HCT116 (cell line): ENCODE data around the gene SOCS1. TPM values are rescaled to one million over a fixed set of nuclear protein-coding genes. Genes with fewer than 3 reads are reported as not detected.

Experiments used
- ATAC-seq: fragments of 200-7000 bp; cut with Tn5 transposase; 2 replicates; pipeline ENCODE4 v1.9.1; 2020; ENCODE audit warnings: mild to moderate bottlenecking, moderate library complexity
- BruUV-seq: library from RNA; stranded (reverse); fragments of 400-500 nt; replicated peaks from 2 replicates; lab custom pipeline; 2021; lab: Mats Ljungman, UMichigan
- CTCF ChIA-PET: fragments of 300-600 bp; sonication (Branson Sonifier 250); formaldehyde crosslinking; loops from one replicate; lab custom pipeline; 2021; ENCODE audit warnings: antibody characterized with exemption; lab: Charles Lee
- POLR2A ChIA-PET: fragments of 300-600, 350-600 bp; sonication (Branson Sonifier 250); formaldehyde crosslinking; loops from one replicate; lab custom pipeline; 2021; ENCODE audit warnings: antibody characterized with exemption; lab: Charles Lee
- RAD21 ChIA-PET, 2 experiments: fragments of 300-600 bp; sonication (Branson Sonifier 250); formaldehyde crosslinking; loops; one replicate each; lab custom pipeline; 2023; ENCODE audit warnings: low total read pairs in 2 of 2; ENCODE audit not compliant: uncharacterized antibody in 2 of 2, unreplicated experiment in 2 of 2, low non-redundant PET in 1 of 2; lab: Charles Lee
- DNase-seq: peaks from one replicate; pipeline ENCODE4 v3.0.0-alpha.2; 2010; ENCODE audit warnings: low read depth, low spot score
- H2AFZ ChIP-seq: fragments of 200-600 bp; shearing (Covaris generic), sonication (generic); 2 replicates; pipeline ENCODE4 v1.6.1; 2017; ENCODE audit warnings: low read depth, mixed run types, mixed read lengths, antibody characterized with exemption, low read length; ENCODE audit not compliant: poor library complexity, severe bottlenecking
- H3K27ac ChIP-seq: 2 replicates; pipeline ENCODE4 v1.5.1; 2012; ENCODE audit warnings: low read depth, low read length
- H3K27me3 ChIP-seq: fragments of 200-600 bp; sonication (generic); 2 replicates; pipeline ENCODE4 v1.6.1; 2016; ENCODE audit warnings: mixed run types, low read length, mixed read lengths; ENCODE audit not compliant: insufficient read depth
- H3K36me3 ChIP-seq, 2 experiments: fragments of 200-500 bp in 1 of 2; fragments of 200-600 bp in 1 of 2; sonication (Bioruptor generic) in 1 of 2; sonication (generic) in 1 of 2; 2 replicates each; pipeline versions ENCODE4 v1.5.1 to v1.6.1; 2014 to 2016; ENCODE audit warnings: low read length in 2 of 2, inconsistent platforms in 1 of 2, mixed read lengths in 1 of 2, mixed run types in 1 of 2; ENCODE audit not compliant: insufficient read depth in 2 of 2, control insufficient read depth in 1 of 2
- H3K4me1 ChIP-seq, 2 experiments: fragments of 200-600 bp in 1 of 2; sonication (generic) in 1 of 2; 2 replicates each; pipeline versions ENCODE4 v1.5.1 to v1.6.1; 2012 to 2017; ENCODE audit warnings: low read length in 2 of 2, inconsistent platforms in 1 of 2, mild to moderate bottlenecking in 1 of 2, mixed read lengths in 1 of 2, mixed run types in 1 of 2, moderate library complexity in 1 of 2; ENCODE audit not compliant: insufficient read depth in 2 of 2, control insufficient read depth in 1 of 2
- H3K4me2 ChIP-seq: fragments of 200-600 bp; sonication (generic); 2 replicates; pipeline ENCODE4 v1.6.1; 2017; ENCODE audit warnings: mixed run types, low read length, mixed read lengths
- H3K4me3 ChIP-seq, 2 experiments: fragments of 200-600 bp in 1 of 2; sonication (generic) in 1 of 2; replicated peaks in 1 of 2; 2 replicates each; pipeline ENCODE4 v1.5.1; 2011 to 2016; ENCODE audit warnings: low read length in 2 of 2, control low read depth in 1 of 2, low read depth in 1 of 2, mild to moderate bottlenecking in 1 of 2, mixed read lengths in 1 of 2, mixed run types in 1 of 2
- H3K79me2 ChIP-seq: fragments of 200-600 bp; sonication (generic); 2 replicates; pipeline ENCODE4 v1.6.1; 2017; ENCODE audit warnings: mild to moderate bottlenecking, mixed run types, low read length, moderate library complexity, mixed read lengths; ENCODE audit not compliant: insufficient read depth
- H3K9ac ChIP-seq: fragments of 200-600 bp; sonication (generic); 2 replicates; pipeline ENCODE4 v1.6.1; 2016; ENCODE audit warnings: low read length, mixed read lengths
- H3K9me2 ChIP-seq: fragments of 200-600 bp; sonication (generic), shearing (Covaris generic); 2 replicates; pipeline ENCODE4 v1.6.1; 2017; ENCODE audit warnings: mixed run types, mild to moderate bottlenecking, moderate library complexity; ENCODE audit not compliant: insufficient read depth
- H3K9me3 ChIP-seq, 2 experiments: fragments of 200-500 bp in 1 of 2; fragments of 200-600 bp in 1 of 2; sonication (Bioruptor generic) in 1 of 2; sonication (generic) in 1 of 2; 2 replicates each; pipeline ENCODE4 v1.6.1; 2014 to 2017; ENCODE audit warnings: low read length in 2 of 2, mixed read lengths in 2 of 2, inconsistent platforms in 1 of 2, low read depth in 1 of 2, mild to moderate bottlenecking in 1 of 2, mixed run types in 1 of 2, moderate library complexity in 1 of 2; ENCODE audit not compliant: control insufficient read depth in 1 of 2, insufficient read depth in 1 of 2
- H4K20me1 ChIP-seq: fragments of 200-600 bp; sonication (generic), shearing (Covaris generic); 2 replicates; pipeline ENCODE4 v1.6.1; 2017; ENCODE audit warnings: mixed run types, mild to moderate bottlenecking, moderate library complexity; ENCODE audit not compliant: insufficient read depth
- CBX3 ChIP-seq: IDR thresholded peaks from 2 replicates; pipeline ENCODE4 v1.6.1; 2012; ENCODE audit warnings: low read depth
- CEBPB ChIP-seq: IDR thresholded peaks from 2 replicates; pipeline ENCODE4 v1.6.1; 2012; ENCODE audit warnings: low read depth
- ELF1 ChIP-seq: IDR thresholded peaks from 2 replicates; pipeline ENCODE4 v1.6.1; 2012; ENCODE audit warnings: low read depth, borderline replicate concordance
- EZH2 ChIP-seq: fragments of 200-600 bp; sonication (generic); IDR thresholded peaks from 2 replicates; pipeline ENCODE4 v1.6.1; 2017; ENCODE audit warnings: antibody characterized with exemption, mixed run types
- FOSL1 ChIP-seq: IDR thresholded peaks from 2 replicates; pipeline ENCODE4 v1.6.1; 2012; ENCODE audit warnings: low read depth
- POLR2A ChIP-seq: IDR thresholded peaks from 2 replicates; pipeline ENCODE4 v1.7.0; 2011; ENCODE audit warnings: borderline replicate concordance; ENCODE audit not compliant: insufficient read depth, insufficient read length; ENCODE audit errors: extremely low read depth
- POLR2AphosphoS5 ChIP-seq: IDR thresholded peaks from 2 replicates; pipeline ENCODE4 v1.6.1; 2011; ENCODE audit warnings: mild to moderate bottlenecking, low read depth, low read length, moderate library complexity
- RAD21 ChIP-seq: IDR thresholded peaks from 2 replicates; pipeline ENCODE4 v1.6.1; 2012; ENCODE audit warnings: low read depth, mild to moderate bottlenecking
- SIN3A ChIP-seq: IDR thresholded peaks from 2 replicates; pipeline ENCODE4 v1.6.1; 2012; ENCODE audit warnings: low read depth
- SP1 ChIP-seq: IDR thresholded peaks from 2 replicates; pipeline ENCODE4 v1.6.1; 2012; ENCODE audit warnings: low read depth
- SRF ChIP-seq: IDR thresholded peaks from 2 replicates; pipeline ENCODE4 v1.6.1; 2012; ENCODE audit warnings: low read depth
- TCF7L2 ChIP-seq: IDR thresholded peaks from 2 replicates; pipeline ENCODE4 v1.7.0; 2011; ENCODE audit warnings: borderline replicate concordance, inconsistent platforms; ENCODE audit not compliant: insufficient read depth, insufficient read length; ENCODE audit errors: extremely low read depth
- YY1 ChIP-seq: IDR thresholded peaks from 2 replicates; pipeline ENCODE4 v1.6.1; 2011; ENCODE audit warnings: low read length, low read depth, moderate library complexity, mild to moderate bottlenecking; ENCODE audit not compliant: insufficient replicate concordance; ENCODE audit errors: extremely low read depth
- ZFX ChIP-seq: fragments of 450-650 bp; IDR thresholded peaks from 2 replicates; pipeline ENCODE4 v1.6.1; 2017
- ZNF274 ChIP-seq: fragments of 200-500 bp; sonication (Bioruptor generic); IDR thresholded peaks from 2 replicates; pipeline ENCODE4 v1.6.1; 2014; ENCODE audit warnings: mild to moderate bottlenecking, low read depth, low read length, inconsistent platforms
- intact Hi-C: fragments of 100-400 bp; cut with micrococcal nuclease; formaldehyde crosslinking; loops from 2 replicates; pipeline ENCODE4 v1.10.0; 2022
- total RNA-seq: library from RNA; stranded (reverse); gene quantifications from one replicate; pipeline ENCODE4 v1.2.1, GENCODE V29; 2021; ENCODE audit not compliant: unreplicated experiment
- TF ChIP-seq, protein P1 (sequence below): IDR thresholded peaks from 2 replicates; pipeline ENCODE4 v1.6.1; 2012
- TF ChIP-seq, protein P2 (sequence below), 3 experiments: fragments of 200-600 bp in 1 of 3; sonication (generic) in 1 of 3; IDR thresholded peaks in 2 of 3; conservative IDR thresholded peaks in 1 of 3; 2 replicates each; pipeline ENCODE4 v1.5.1; 2012 to 2017; ENCODE audit warnings: low read depth in 2 of 3, low read length in 2 of 3, antibody characterized with exemption in 1 of 3, borderline replicate concordance in 1 of 3, control low read depth in 1 of 3, mild to moderate bottlenecking in 1 of 3, mixed read lengths in 1 of 3, mixed run types in 1 of 3, moderate library complexity in 1 of 3; ENCODE audit not compliant: insufficient read depth in 1 of 3
- TF ChIP-seq, protein P3 (sequence below): IDR thresholded peaks from 2 replicates; pipeline ENCODE4 v1.6.1; 2012; ENCODE audit warnings: low read depth
- TF ChIP-seq, protein P4 (sequence below): IDR thresholded peaks from 2 replicates; pipeline ENCODE4 v1.6.1; 2011; ENCODE audit warnings: mild to moderate bottlenecking, low read length, moderate library complexity; ENCODE audit not compliant: insufficient replicate concordance; ENCODE audit errors: extremely low read depth

SOCS1 gene
- total RNA-seq, 1 experiment from 2014 or later, result 4.9 TPM

DNA sequence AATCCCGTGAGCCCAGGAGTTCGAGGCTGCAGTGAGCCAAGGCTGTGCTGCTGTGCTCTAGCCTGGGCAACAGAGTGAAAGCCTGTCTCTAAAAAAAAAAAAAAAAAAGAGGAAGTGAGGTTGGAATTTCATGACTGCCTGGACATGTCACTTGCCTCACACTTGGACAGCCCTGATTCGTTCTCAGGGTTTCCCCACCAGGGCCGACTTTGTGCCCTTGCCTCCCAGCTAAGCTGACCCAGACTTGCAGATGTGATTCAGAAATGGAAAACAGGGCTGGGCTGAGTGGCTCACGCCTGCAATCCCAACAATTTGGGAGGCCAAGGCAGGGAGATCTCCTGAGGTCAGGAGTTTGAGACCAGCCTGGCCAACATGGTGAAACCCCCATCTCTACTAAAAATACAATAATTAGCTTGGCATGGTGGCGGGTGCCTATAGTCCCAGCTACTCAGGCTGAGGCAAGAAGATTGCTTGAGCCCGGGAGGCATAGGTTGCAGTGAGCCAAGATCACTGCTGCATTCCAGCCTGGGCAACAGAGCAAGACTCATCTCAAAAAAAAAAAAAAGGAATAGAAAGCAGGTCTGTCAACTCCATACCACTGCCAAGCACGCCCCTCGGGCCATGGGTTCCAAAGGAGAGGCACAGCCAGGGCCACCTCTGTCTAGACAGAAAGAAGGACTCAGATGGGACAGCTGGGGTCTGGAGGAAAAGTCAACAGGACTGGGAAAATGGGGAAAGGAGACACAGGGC, 46.9 kb downstream of the SOCS1 start:
- H3K9me3 ChIP-seq, result peaks cover 0 to 17% of the 10 kb centered on the region in 2 experiments; a peak in 1 of 4 replicates
- no peak overlapping the region for H3K9ac ChIP-seq
- no peaks in the 10 kb centered on the region for H4K20me1 ChIP-seq
- DNase-seq (no peak), ATAC-seq (no peak)
- RAD21 ChIA-PET, result no interaction called here
- no peaks in the 10 kb centered on the region for H3K36me3 ChIP-seq
- POLR2A ChIA-PET, result no interaction called here
- H3K4me2 ChIP-seq, result no peak overlapping the region
- H2AFZ ChIP-seq, result no peak overlapping the region
- H3K27me3 ChIP-seq, result no peaks in the 10 kb centered on the region
- peaks cover 0 to 7% of the 10 kb centered on the region in 2 experiments; a peak in 1 of 4 replicates for H3K4me1 ChIP-seq
- H3K79me2 ChIP-seq, result no peaks in the 10 kb centered on the region
- H3K27ac ChIP-seq, result no peak overlapping the region
- H3K4me3 ChIP-seq, result no peak overlapping the region
- no TSS peak for BruUV-seq
- CTCF ChIA-PET, result no interaction called here
- H3K9me2 ChIP-seq, result no peaks in the 10 kb centered on the region
- TF ChIP-seq ELF1, result no peak
- TF ChIP-seq, protein P1, sequence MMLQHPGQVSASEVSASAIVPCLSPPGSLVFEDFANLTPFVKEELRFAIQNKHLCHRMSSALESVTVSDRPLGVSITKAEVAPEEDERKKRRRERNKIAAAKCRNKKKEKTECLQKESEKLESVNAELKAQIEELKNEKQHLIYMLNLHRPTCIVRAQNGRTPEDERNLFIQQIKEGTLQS, result no peak
- TF ChIP-seq CEBPB, result no peak
- TF ChIP-seq, protein P2, sequence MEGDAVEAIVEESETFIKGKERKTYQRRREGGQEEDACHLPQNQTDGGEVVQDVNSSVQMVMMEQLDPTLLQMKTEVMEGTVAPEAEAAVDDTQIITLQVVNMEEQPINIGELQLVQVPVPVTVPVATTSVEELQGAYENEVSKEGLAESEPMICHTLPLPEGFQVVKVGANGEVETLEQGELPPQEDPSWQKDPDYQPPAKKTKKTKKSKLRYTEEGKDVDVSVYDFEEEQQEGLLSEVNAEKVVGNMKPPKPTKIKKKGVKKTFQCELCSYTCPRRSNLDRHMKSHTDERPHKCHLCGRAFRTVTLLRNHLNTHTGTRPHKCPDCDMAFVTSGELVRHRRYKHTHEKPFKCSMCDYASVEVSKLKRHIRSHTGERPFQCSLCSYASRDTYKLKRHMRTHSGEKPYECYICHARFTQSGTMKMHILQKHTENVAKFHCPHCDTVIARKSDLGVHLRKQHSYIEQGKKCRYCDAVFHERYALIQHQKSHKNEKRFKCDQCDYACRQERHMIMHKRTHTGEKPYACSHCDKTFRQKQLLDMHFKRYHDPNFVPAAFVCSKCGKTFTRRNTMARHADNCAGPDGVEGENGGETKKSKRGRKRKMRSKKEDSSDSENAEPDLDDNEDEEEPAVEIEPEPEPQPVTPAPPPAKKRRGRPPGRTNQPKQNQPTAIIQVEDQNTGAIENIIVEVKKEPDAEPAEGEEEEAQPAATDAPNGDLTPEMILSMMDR (IDR thresholded peaks at IDR 0.05 in 2 of 3, conservative IDR thresholded peaks at IDR 0.05 in 1 of 3; ENCODE audit: borderline replicate concordance in 1 of 3, insufficient read depth in 1 of 3, low read depth in 2 of 3, low read length in 2 of 3), result no peak
- TF ChIP-seq ZNF274, result no peak
- TF ChIP-seq RAD21, result no peak
- TF ChIP-seq ZFX, result no peak
- TF ChIP-seq, protein P3, sequence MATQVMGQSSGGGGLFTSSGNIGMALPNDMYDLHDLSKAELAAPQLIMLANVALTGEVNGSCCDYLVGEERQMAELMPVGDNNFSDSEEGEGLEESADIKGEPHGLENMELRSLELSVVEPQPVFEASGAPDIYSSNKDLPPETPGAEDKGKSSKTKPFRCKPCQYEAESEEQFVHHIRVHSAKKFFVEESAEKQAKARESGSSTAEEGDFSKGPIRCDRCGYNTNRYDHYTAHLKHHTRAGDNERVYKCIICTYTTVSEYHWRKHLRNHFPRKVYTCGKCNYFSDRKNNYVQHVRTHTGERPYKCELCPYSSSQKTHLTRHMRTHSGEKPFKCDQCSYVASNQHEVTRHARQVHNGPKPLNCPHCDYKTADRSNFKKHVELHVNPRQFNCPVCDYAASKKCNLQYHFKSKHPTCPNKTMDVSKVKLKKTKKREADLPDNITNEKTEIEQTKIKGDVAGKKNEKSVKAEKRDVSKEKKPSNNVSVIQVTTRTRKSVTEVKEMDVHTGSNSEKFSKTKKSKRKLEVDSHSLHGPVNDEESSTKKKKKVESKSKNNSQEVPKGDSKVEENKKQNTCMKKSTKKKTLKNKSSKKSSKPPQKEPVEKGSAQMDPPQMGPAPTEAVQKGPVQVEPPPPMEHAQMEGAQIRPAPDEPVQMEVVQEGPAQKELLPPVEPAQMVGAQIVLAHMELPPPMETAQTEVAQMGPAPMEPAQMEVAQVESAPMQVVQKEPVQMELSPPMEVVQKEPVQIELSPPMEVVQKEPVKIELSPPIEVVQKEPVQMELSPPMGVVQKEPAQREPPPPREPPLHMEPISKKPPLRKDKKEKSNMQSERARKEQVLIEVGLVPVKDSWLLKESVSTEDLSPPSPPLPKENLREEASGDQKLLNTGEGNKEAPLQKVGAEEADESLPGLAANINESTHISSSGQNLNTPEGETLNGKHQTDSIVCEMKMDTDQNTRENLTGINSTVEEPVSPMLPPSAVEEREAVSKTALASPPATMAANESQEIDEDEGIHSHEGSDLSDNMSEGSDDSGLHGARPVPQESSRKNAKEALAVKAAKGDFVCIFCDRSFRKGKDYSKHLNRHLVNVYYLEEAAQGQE, result no peak
- TF ChIP-seq TCF7L2, result no peak
- TF ChIP-seq EZH2, result no peak
- no peak for TF ChIP-seq SRF
- TF ChIP-seq, protein P4, sequence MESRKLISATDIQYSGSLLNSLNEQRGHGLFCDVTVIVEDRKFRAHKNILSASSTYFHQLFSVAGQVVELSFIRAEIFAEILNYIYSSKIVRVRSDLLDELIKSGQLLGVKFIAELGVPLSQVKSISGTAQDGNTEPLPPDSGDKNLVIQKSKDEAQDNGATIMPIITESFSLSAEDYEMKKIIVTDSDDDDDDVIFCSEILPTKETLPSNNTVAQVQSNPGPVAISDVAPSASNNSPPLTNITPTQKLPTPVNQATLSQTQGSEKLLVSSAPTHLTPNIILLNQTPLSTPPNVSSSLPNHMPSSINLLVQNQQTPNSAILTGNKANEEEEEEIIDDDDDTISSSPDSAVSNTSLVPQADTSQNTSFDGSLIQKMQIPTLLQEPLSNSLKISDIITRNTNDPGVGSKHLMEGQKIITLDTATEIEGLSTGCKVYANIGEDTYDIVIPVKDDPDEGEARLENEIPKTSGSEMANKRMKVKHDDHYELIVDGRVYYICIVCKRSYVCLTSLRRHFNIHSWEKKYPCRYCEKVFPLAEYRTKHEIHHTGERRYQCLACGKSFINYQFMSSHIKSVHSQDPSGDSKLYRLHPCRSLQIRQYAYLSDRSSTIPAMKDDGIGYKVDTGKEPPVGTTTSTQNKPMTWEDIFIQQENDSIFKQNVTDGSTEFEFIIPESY, result no peak
- no peak for TF ChIP-seq CBX3
- TF ChIP-seq POLR2A, result no peak
- TF ChIP-seq YY1, result no peak
- no peak for TF ChIP-seq SIN3A
- no peak for TF ChIP-seq SP1
- no peak for TF ChIP-seq POLR2AphosphoS5
- TF ChIP-seq FOSL1, result no peak
- intact Hi-C loops, result no loop called here
